Gastrocnemius medialis (tissue), 4 donors: ENCODE data around the gene CTDSPL.

Experiments
- POLR2A ChIP-seq, 2 donors: fragments of 450-650 bp; IDR thresholded peaks; one replicate each; pipeline ENCODE4 v1.6.1; 2017; ENCODE audit warnings: antibody characterized with exemption in 2 of 2, mild to moderate bottlenecking in 2 of 2, moderate library complexity in 2 of 2
- TF ChIP-seq, protein P1 (sequence below), 5 experiments: fragments of 450-650 bp in 3 of 5; fragments of 200-600 bp in 2 of 5; sonication (generic) in 2 of 5; IDR thresholded peaks in 4 of 5; conservative IDR thresholded peaks in 1 of 5; 1 replicate in 4 of 5; 2 replicates in 1 of 5; pipeline ENCODE4 v1.5.1; 2016 to 2019; ENCODE audit warnings: antibody characterized with exemption in 5 of 5, mild to moderate bottlenecking in 3 of 5, moderate library complexity in 3 of 5

- no peak for TF ChIP-seq POLR2A (IDR thresholded peaks at IDR 0.05)
- TF ChIP-seq, protein P1, sequence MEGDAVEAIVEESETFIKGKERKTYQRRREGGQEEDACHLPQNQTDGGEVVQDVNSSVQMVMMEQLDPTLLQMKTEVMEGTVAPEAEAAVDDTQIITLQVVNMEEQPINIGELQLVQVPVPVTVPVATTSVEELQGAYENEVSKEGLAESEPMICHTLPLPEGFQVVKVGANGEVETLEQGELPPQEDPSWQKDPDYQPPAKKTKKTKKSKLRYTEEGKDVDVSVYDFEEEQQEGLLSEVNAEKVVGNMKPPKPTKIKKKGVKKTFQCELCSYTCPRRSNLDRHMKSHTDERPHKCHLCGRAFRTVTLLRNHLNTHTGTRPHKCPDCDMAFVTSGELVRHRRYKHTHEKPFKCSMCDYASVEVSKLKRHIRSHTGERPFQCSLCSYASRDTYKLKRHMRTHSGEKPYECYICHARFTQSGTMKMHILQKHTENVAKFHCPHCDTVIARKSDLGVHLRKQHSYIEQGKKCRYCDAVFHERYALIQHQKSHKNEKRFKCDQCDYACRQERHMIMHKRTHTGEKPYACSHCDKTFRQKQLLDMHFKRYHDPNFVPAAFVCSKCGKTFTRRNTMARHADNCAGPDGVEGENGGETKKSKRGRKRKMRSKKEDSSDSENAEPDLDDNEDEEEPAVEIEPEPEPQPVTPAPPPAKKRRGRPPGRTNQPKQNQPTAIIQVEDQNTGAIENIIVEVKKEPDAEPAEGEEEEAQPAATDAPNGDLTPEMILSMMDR (IDR thresholded peaks at IDR 0.05 in 4 of 5, conservative IDR thresholded peaks at IDR 0.05 in 1 of 5): no peak
These were observed 41.6 kb downstream of the CTDSPL start for GRCh38 chr3:37903320-37903719.
